ENCODE data around the gene LYRM4. TPM values are rescaled to one million over a fixed set of nuclear protein-coding genes. Genes with fewer than 3 reads are reported as not detected.

LYRM4 gene
- total RNA-seq, 1 donor from 2014 or later = 22.4 TPM

DNA sequence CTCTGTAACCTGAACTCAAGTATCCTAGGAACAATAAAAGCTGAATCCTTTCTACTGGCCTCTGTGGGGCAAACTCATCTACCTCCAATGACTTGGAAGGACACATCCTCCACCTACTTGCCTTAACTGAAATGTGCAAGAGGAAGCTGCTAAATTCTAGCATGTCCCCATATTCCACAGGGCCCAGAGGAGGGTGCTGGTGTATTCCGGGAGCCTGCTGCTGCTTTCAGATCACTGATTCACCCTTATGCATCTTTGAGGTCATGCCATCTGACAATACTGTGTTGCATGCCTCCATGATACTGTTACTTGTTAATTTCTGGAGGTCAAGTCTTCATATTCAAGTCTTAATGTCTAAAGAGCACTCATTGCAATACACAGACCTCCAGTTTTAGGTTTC lies 40.3 kb downstream of the LYRM4 start:
- ATAC-seq (no peak), DNase-seq (no peak)
- H3K4me3 ChIP-seq = no peak overlapping the region
- no peaks in the 10 kb centered on the region for H3K9me3 ChIP-seq
- H3K36me3 ChIP-seq = no peaks in the 10 kb centered on the region
- no peaks in the 10 kb centered on the region for H3K4me1 ChIP-seq
- H3K27ac ChIP-seq = no peak overlapping the region
- H3K27me3 ChIP-seq (ENCODE audit: low read depth) = no peaks in the 10 kb centered on the region
- TF ChIP-seq, protein P1, sequence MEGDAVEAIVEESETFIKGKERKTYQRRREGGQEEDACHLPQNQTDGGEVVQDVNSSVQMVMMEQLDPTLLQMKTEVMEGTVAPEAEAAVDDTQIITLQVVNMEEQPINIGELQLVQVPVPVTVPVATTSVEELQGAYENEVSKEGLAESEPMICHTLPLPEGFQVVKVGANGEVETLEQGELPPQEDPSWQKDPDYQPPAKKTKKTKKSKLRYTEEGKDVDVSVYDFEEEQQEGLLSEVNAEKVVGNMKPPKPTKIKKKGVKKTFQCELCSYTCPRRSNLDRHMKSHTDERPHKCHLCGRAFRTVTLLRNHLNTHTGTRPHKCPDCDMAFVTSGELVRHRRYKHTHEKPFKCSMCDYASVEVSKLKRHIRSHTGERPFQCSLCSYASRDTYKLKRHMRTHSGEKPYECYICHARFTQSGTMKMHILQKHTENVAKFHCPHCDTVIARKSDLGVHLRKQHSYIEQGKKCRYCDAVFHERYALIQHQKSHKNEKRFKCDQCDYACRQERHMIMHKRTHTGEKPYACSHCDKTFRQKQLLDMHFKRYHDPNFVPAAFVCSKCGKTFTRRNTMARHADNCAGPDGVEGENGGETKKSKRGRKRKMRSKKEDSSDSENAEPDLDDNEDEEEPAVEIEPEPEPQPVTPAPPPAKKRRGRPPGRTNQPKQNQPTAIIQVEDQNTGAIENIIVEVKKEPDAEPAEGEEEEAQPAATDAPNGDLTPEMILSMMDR (IDR thresholded peaks at IDR 0.05) = no peak
- intact Hi-C loops (cut with DNase I) = no loop called here

DNA sequence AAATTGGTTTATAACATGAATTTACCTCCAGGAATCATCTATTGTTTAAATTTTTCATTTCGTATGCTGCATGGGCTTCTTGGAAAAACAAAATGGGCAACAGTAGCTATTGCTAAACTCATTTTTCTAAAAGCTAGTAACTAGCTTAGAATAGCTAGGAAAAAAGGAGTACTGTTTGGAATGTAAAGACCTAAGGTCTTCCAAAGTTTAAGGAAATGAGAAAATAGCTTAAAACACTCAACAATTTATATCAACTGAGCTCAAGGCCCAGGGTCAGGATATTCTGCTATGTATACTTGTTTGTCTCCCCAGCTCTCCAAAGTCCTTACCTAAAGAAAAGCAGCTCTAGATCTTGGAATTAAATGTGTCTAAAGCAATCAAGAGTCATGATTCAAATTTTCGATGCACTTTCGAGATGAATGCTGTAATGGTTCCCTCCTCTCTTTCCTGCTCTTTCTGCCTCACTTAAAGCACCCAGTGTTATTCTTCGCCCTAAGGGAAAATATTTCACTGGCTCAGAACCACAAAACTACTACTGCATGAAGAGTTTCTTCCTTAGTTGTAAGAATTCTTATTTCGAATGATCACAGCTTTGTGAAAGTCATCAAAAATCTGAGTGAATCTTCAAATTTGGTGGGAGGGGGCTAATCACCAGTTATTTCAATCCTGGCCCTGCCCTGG lies 41.6 kb downstream of the LYRM4 start:
- no peak overlapping the region for H3K4me3 ChIP-seq
- peaks cover 9% of the 10 kb centered on the region for H3K4me1 ChIP-seq
- H3K9me3 ChIP-seq = no peaks in the 10 kb centered on the region
- TF ChIP-seq, protein P1 (IDR thresholded peaks at IDR 0.05) = no peak
- intact Hi-C loops (cut with DNase I) = no loop called here
- ATAC-seq (no peak), DNase-seq (no peak)
- H3K27ac ChIP-seq = no peak overlapping the region
- H3K27me3 ChIP-seq (ENCODE audit: low read depth) = no peaks in the 10 kb centered on the region
- no peaks in the 10 kb centered on the region for H3K36me3 ChIP-seq

DNA sequence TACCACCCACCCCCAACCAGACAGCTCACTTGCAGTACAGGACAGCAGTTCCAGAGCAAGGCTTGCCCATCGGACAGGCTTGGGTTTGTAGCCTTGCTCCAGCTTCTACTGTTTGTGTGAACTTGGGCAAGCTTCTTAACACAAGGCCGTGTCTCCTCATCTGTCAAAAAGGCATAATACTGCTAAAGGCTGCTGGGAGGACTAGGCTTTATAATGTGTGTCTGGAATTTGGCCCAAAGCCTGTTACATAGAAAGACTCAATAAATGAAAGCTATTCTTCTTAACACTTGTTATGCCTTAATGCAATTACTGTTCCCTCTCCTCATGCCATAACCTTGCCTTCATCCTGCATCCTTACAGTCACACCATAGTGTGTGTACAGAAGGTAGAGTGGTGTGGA lies 43.4 kb downstream of the LYRM4 start:
- Histone ChIP-seq H3K9me3 (no peaks in the 10 kb centered on the region), H3K27me3 (ENCODE audit: low read depth) (no peaks in the 10 kb centered on the region), H3K4me3 (no peak overlapping the region), H3K36me3 (peaks cover 10% of the 10 kb centered on the region), H3K4me1 (peaks cover 9% of the 10 kb centered on the region), H3K27ac (no peak overlapping the region)
- TF ChIP-seq, protein P1 (IDR thresholded peaks at IDR 0.05) = no peak
- ATAC-seq (no peak), DNase-seq (no peak)
- intact Hi-C loops (cut with DNase I) = no loop called here

DNA sequence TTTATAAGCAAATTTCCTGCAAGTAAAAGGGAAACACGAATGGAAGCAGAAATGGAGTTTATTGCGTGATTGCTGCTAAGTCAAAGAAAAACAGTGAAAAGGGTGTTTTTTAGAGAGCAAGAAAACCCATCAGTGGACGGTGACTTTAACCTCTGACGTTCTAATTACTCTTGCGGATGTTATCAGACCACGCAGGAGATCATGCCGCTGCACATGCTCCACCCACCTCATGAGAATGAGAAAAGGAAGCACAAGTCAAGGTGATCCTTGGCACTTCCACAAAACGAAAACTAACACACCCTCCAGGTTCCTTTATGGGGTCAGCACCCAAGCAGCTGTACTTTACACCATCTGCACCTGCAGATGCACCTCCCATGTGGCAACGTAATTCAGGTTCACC lies 45.0 kb downstream of the LYRM4 start:
- H3K4me1 ChIP-seq = peaks cover 9% of the 10 kb centered on the region
- no peak overlapping the region for H3K27ac ChIP-seq
- no peaks in the 10 kb centered on the region for H3K27me3 ChIP-seq (ENCODE audit: low read depth)
- H3K36me3 ChIP-seq = peaks cover 10% of the 10 kb centered on the region
- DNase-seq = no peak
- no peak overlapping the region for H3K4me3 ChIP-seq
- no peaks in the 10 kb centered on the region for H3K9me3 ChIP-seq
- ATAC-seq = no peak
- intact Hi-C loops (cut with DNase I) = no loop called here
- TF ChIP-seq, protein P1 (IDR thresholded peaks at IDR 0.05) = no peak

DNA sequence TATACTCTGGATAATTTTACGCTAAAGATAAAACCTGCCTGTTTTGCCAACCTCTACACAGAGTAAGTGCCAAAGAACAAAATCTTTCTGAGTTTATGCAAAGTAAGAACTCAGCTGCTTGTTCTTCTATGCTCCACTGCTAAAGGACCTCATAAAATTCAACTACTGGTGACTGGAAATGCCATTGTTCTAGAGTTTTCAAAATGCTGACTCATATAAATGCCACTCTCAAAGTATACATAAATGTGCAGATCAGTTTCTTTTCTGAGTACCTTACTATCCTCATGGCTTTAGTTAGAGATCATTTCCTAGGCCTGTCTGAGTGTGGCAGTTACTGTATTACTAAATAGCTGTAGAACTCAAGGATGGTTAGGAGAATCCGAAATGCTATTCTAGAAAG lies 45.6 kb downstream of the LYRM4 start:
- TF ChIP-seq, protein P1 (IDR thresholded peaks at IDR 0.05) = no peak
- intact Hi-C loops (cut with DNase I) = no loop called here
- no peaks in the 10 kb centered on the region for H3K9me3 ChIP-seq
- H3K36me3 ChIP-seq = peaks cover 10% of the 10 kb centered on the region
- peaks cover 9% of the 10 kb centered on the region for H3K4me1 ChIP-seq
- no peak for DNase-seq
- no peak overlapping the region for H3K4me3 ChIP-seq
- ATAC-seq = no peak
- H3K27me3 ChIP-seq (ENCODE audit: low read depth) = no peaks in the 10 kb centered on the region
- H3K27ac ChIP-seq = no peak overlapping the region
